ENCODE data around the gene RPUSD3. TPM values are rescaled to one million over a fixed set of nuclear protein-coding genes. Genes with fewer than 3 reads are reported as not detected.

The RPUSD3 gene
- total and polyA plus RNA-seq, 4 donors = 14.4 to 22.7 (median 18.8) TPM

- TF ChIP-seq, protein P1, sequence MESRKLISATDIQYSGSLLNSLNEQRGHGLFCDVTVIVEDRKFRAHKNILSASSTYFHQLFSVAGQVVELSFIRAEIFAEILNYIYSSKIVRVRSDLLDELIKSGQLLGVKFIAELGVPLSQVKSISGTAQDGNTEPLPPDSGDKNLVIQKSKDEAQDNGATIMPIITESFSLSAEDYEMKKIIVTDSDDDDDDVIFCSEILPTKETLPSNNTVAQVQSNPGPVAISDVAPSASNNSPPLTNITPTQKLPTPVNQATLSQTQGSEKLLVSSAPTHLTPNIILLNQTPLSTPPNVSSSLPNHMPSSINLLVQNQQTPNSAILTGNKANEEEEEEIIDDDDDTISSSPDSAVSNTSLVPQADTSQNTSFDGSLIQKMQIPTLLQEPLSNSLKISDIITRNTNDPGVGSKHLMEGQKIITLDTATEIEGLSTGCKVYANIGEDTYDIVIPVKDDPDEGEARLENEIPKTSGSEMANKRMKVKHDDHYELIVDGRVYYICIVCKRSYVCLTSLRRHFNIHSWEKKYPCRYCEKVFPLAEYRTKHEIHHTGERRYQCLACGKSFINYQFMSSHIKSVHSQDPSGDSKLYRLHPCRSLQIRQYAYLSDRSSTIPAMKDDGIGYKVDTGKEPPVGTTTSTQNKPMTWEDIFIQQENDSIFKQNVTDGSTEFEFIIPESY (IDR thresholded peaks at IDR 0.05) = no peak
- TF ChIP-seq JUND (IDR thresholded peaks at IDR 0.05) = no peak
- TF ChIP-seq NR2F2 (IDR thresholded peaks at IDR 0.05) = no peak
- no peak for TF ChIP-seq SP1 (IDR thresholded peaks at IDR 0.05)
- no peak for TF ChIP-seq RAD21 (IDR thresholded peaks at IDR 0.05)
- no peak for TF ChIP-seq YY1 (IDR thresholded peaks at IDR 0.05)
- no peak for TF ChIP-seq FOXA2 (IDR thresholded peaks at IDR 0.05)
- no peak for TF ChIP-seq HNF4A (conservative IDR thresholded peaks at IDR 0.05)
- TF ChIP-seq GABPA (IDR thresholded peaks at IDR 0.05 in 1 of 2, conservative IDR thresholded peaks at IDR 0.05 in 1 of 2) = no peak
- TF ChIP-seq REST (IDR thresholded peaks at IDR 0.05) = no peak
- TF ChIP-seq HNF4G (IDR thresholded peaks at IDR 0.05) = no peak
- TF ChIP-seq FOXA1 (IDR thresholded peaks at IDR 0.05) = no peak
- no peak for DNase-seq (ENCODE audit: low spot score)
- no peak overlapping the region for H3K27ac ChIP-seq (ENCODE audit: low read depth in 1 of 2, low read length in 2 of 2)
- no peaks in the 10 kb centered on the region for H3K27me3 ChIP-seq (ENCODE audit: control insufficient read depth in 4 of 4, insufficient read depth in 4 of 4, low read length in 3 of 4)
- H3K4me1 ChIP-seq (ENCODE audit: control insufficient read depth in 4 of 4, insufficient read depth in 4 of 4, low read length in 3 of 4) = peaks cover 2 to 14% (median 10%) of the 10 kb centered on the region in 4 donors
- 93% methylated on average over 8 of the region's 8 CpGs for WGBS
- no peaks in the 10 kb centered on the region for H3K9me3 ChIP-seq (ENCODE audit: control insufficient read depth in 4 of 4, low read length in 3 of 4)
- peaks cover 4 to 22% (median 15%) of the 10 kb centered on the region in 4 donors for H3K36me3 ChIP-seq (ENCODE audit: control insufficient read depth in 4 of 4, insufficient read depth in 3 of 4, low read depth in 1 of 4, low read length in 3 of 4)
- no peak overlapping the region for H3K4me3 ChIP-seq (ENCODE audit: low read depth in 1 of 3, low read length in 3 of 3)
- no peak overlapping the region for H3K9ac ChIP-seq (ENCODE audit: low read depth in 1 of 2, low read length in 2 of 2)
These were observed 2.8 kb downstream of the RPUSD3 start for GRCh38 chr3:9841015-9841414.

DNA sequence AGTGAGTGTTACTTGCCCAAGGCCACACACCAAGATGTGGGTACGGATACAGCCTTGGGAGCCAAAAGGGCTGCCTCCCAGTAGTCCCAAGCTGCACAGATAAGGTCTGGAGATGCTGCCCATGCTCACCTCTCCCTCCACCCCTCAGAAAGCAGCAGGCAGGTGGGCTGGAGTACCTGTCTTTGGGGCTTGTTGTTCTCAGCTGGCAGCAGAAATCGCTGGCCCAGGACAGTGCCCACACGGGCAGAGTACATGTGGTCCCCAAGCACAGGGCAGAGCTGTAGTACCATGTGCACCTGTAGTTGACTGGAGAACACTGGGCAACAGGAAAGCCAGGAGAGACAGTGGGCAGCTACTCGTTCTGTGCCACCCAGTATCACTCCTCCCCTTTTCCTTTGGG, 5.0 kb downstream of the RPUSD3 start:
- Histone ChIP-seq H3K36me3 (ENCODE audit: control insufficient read depth in 4 of 4, insufficient read depth in 3 of 4, low read depth in 1 of 4, low read length in 3 of 4) (peaks cover 4 to 38% (median 18%) of the 10 kb centered on the region in 4 donors), H3K4me1 (ENCODE audit: control insufficient read depth in 4 of 4, insufficient read depth in 4 of 4, low read length in 3 of 4) (peaks cover 2 to 10% (median 6%) of the 10 kb centered on the region in 4 donors), H3K9ac (ENCODE audit: low read depth in 1 of 2, low read length in 2 of 2) (no peak overlapping the region), H3K27ac (ENCODE audit: low read depth in 1 of 2, low read length in 2 of 2) (no peak overlapping the region), H3K27me3 (ENCODE audit: control insufficient read depth in 4 of 4, insufficient read depth in 4 of 4, low read length in 3 of 4) (no peaks in the 10 kb centered on the region), H3K9me3 (ENCODE audit: control insufficient read depth in 4 of 4, low read length in 3 of 4) (no peaks in the 10 kb centered on the region), H3K4me3 (ENCODE audit: low read depth in 1 of 3, low read length in 3 of 3) (no peak overlapping the region)
- 91% methylated on average over 4 of the region's 4 CpGs for WGBS
- TF ChIP-seq JUND (IDR thresholded peaks at IDR 0.05) (no peak), HNF4G (IDR thresholded peaks at IDR 0.05) (no peak)
- TF ChIP-seq, protein P1 (IDR thresholded peaks at IDR 0.05) = no peak
- no peak for DNase-seq (ENCODE audit: low spot score)
